Tibial artery (tissue), 4 donors: ENCODE results near the gene NR2C2AP.

Experiments
- DNase-seq, 2 donors: peaks; one replicate each; pipeline ENCODE4 v3.0.0-alpha.2; 2019
- H3K27ac ChIP-seq, 2 donors: fragments of 200-600 bp; sonication (generic) in 1 of 2; 1 replicate in 1 of 2; 2 replicates in 1 of 2; pipeline ENCODE4 v1.5.1; 2018 to 2019; ENCODE audit warnings: mild to moderate bottlenecking in 1 of 2
- H3K27me3 ChIP-seq, 2 donors: fragments of 200-600 bp; sonication (generic) in 1 of 2; one replicate each; pipeline versions ENCODE4 v1.5.1 to v1.6.0; 2016 to 2019
- H3K36me3 ChIP-seq, 3 donors: fragments of 200-600 bp; sonication (generic) in 2 of 3; one replicate each; pipeline ENCODE4 v1.5.1; 2016 to 2019; ENCODE audit warnings: mild to moderate bottlenecking in 2 of 3
- H3K4me1 ChIP-seq, 4 donors: fragments of 200-600 bp; sonication (generic) in 2 of 4; 1 replicate in 3 of 4; 2 replicates in 1 of 4; pipeline ENCODE4 v1.5.1; 2016 to 2019
- H3K4me3 ChIP-seq, 2 donors: fragments of 200-600 bp; sonication (generic) in 1 of 2; 1 replicate in 1 of 2; 2 replicates in 1 of 2; pipeline ENCODE4 v1.5.1; 2018 to 2019; ENCODE audit warnings: mild to moderate bottlenecking in 2 of 2
- H3K9me3 ChIP-seq, 3 donors: fragments of 200-600 bp; sonication (generic) in 1 of 3; one replicate each; pipeline ENCODE4 v1.5.1; 2016 to 2019
- intact Hi-C: fragments of 100-400 bp; cut with DNase I; formaldehyde crosslinking; loops from one replicate; pipeline ENCODE4 v1.15.0; 2023; ENCODE audit warnings: low total_unique reads
- TF ChIP-seq, protein P1 (sequence below), 2 experiments: fragments of 200-600 bp in 1 of 2; fragments of 450-650 bp in 1 of 2; IDR thresholded peaks; one replicate each; pipeline ENCODE4 v1.5.1; 2017 to 2019; ENCODE audit warnings: antibody characterized with exemption in 2 of 2, mild to moderate bottlenecking in 1 of 2, moderate library complexity in 1 of 2

Gene NR2C2AP

DNA sequence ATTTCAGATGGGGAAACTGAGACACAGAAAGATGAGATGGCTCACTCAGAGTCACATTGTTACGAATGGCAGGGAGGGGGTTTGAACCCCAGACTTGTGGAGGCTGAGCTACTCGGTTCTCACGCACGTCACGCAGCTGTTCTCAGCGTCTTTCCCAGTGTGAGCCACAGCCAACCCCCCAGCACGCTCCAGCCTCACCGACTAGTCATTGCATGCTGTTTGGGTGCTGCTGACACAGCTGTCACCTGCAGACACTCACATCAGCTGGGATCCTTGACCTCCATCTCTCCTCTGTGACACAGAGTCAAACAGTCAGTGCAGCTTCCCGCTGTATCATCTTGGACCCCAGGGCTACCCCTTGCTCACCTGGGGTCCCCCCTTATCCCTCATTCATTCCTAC, 6.2 kb upstream of the NR2C2AP start:
- no peak overlapping the region for H3K27ac ChIP-seq
- TF ChIP-seq, protein P1, sequence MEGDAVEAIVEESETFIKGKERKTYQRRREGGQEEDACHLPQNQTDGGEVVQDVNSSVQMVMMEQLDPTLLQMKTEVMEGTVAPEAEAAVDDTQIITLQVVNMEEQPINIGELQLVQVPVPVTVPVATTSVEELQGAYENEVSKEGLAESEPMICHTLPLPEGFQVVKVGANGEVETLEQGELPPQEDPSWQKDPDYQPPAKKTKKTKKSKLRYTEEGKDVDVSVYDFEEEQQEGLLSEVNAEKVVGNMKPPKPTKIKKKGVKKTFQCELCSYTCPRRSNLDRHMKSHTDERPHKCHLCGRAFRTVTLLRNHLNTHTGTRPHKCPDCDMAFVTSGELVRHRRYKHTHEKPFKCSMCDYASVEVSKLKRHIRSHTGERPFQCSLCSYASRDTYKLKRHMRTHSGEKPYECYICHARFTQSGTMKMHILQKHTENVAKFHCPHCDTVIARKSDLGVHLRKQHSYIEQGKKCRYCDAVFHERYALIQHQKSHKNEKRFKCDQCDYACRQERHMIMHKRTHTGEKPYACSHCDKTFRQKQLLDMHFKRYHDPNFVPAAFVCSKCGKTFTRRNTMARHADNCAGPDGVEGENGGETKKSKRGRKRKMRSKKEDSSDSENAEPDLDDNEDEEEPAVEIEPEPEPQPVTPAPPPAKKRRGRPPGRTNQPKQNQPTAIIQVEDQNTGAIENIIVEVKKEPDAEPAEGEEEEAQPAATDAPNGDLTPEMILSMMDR (IDR thresholded peaks at IDR 0.05): no peak
- no peak overlapping the region for H3K4me3 ChIP-seq
- H3K36me3 ChIP-seq: no peaks in the 10 kb centered on the region
- DNase-seq: no peak
- peaks cover 0 to 4% (median 0%) of the 10 kb centered on the region in 4 donors for H3K4me1 ChIP-seq
- no peaks in the 10 kb centered on the region for H3K9me3 ChIP-seq
- peaks cover 2 to 77% of the 10 kb centered on the region in 2 donors for H3K27me3 ChIP-seq
- intact Hi-C loops: loop anchor here (10.0 kb wide), 1 partner anchor 105 kb away; no protein-coding TSS in a partner anchor

DNA sequence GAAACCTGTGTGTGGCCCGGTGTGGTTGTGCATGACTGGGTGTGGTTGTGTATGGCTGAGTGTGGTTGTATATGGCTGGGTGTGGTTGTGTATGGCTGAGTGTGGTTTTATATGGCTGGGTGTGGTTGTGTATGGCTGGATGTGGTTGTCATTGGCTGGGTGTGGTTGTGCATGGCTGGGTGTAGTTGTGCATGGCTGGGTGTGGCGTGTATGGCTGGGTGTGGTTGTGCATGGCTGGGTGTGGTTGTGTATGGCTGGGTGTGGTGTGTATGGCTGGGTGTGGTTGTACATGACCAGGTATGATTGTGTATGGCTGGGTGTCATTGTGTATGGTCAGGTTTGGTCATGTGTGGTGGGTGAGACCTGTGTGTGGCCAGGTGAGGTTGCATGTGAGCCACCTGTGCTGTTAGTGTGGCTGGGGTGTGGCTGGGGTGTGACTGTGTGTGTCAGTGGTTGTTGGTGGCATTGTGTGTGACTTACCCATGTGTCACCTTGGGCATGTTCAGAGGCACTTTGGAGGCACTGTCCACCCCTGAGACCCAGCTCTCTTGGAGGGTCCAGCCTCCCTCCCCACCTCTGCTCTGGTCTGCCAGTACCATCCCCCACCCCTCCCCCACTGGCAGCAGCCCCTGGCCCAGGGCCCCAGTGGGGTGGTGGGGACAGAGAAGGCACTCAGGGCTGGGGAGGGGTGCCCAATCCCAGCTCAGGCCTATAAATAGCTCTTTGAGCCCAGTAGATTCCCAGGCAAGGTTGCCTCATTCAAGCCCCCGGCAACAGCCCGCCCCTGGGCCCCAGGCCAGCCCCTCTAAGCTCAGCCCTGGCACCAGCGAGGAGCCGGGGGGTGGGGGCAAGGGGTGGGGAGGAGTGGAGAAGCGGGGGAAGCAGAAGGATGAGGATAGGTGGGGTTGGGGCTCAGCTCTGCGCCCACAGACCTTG, 4.7 kb upstream of the NR2C2AP start:
- H3K4me3 ChIP-seq: no peak overlapping the region
- intact Hi-C loops: loop anchor here (10.0 kb wide), 1 partner anchor 107 kb away; no protein-coding TSS in a partner anchor
- H3K27me3 ChIP-seq: peaks cover 2 to 62% of the 10 kb centered on the region in 2 donors
- peaks cover 0 to 6% (median 2%) of the 10 kb centered on the region in 4 donors for H3K4me1 ChIP-seq
- H3K9me3 ChIP-seq: no peaks in the 10 kb centered on the region
- H3K36me3 ChIP-seq: no peaks in the 10 kb centered on the region
- no peak overlapping the region for H3K27ac ChIP-seq
- DNase-seq: no peak
- TF ChIP-seq, protein P1 (IDR thresholded peaks at IDR 0.05): no peak

DNA sequence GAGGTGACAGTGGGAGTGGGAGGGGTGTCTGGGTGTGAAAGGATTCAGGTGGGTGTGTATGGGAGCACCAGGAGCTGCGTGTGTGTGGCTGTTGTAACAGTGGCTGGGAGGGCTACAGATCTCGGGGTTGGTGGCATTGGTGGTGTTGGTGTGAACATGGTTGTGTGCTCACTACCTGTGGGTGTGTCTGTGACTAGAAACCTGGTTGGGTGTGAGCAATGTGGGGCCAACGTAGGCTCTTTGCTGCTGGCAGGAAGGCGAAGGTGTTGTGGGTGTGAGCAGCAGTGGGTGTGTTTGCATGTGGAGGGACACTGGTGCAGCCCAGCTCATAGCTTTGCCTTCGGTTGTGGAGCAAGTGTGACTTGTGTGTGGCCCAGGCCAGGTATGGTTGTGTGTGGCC, 3.7 kb upstream of the NR2C2AP start:
- intact Hi-C loops: loop anchor here (10.0 kb wide), 1 partner anchor 108 kb away; no protein-coding TSS in a partner anchor
- peaks cover 2 to 53% of the 10 kb centered on the region in 2 donors for H3K27me3 ChIP-seq
- no peaks in the 10 kb centered on the region for H3K9me3 ChIP-seq
- no peaks in the 10 kb centered on the region for H3K36me3 ChIP-seq
- TF ChIP-seq, protein P1 (IDR thresholded peaks at IDR 0.05): no peak
- H3K27ac ChIP-seq: no peak overlapping the region
- no peak overlapping the region for H3K4me3 ChIP-seq
- peaks cover 0 to 15% (median 11%) of the 10 kb centered on the region in 4 donors for H3K4me1 ChIP-seq
- no peak for DNase-seq

DNA sequence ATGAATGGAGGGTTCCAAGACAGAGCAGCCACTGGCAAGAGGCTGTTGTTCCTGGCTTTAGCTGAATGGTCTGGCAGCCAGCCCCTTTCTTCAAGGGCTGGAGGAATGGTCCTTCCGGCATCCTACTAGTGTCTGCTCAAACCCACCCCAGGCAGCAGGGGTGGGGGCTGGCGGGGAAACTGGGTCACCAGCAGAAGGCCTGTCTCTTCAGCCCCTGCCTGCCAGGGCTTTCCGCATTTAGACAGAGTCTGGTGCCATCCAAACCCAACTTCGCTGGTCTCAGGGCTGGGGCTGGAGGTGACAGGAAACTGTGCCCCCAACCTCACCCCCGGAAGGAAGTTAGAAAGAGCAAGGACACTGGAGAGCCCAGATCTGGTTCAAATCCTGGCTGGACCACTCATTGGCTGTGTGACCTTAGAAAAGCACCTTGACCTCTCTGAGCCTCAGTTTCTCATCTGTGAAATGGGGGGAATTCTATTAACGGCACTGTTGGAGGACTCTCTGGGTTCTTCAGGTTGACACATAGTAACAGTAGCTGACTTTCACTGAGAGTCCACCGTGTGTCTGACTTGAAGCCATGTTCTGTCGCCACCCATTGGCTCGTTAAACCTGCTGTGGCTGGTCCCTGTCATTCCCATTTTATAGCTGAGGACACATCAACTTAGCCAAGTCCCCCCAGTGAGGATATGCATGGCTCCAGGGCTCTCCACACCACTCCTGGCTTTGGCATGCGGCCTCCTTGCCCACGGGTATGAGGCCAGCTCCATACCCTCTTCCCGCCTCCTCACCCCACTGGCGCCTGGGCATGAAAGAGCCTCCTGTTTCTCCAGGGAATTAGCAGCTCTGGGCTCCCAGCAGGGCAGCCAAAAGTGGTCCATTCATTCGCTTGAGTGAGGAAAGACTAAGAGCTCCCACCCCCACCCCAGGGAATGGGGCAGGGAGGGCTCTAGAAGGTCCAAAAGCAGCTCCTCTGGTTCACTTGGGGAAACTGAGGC, 2.5 kb upstream of the NR2C2AP start:
- intact Hi-C loops: loop anchor here (10.0 kb wide), 1 partner anchor 109 kb away; no protein-coding TSS in a partner anchor
- Histone ChIP-seq H3K4me1 (peaks cover 0 to 15% (median 13%) of the 10 kb centered on the region in 4 donors), H3K27ac (no peak overlapping the region), H3K9me3 (no peaks in the 10 kb centered on the region), H3K4me3 (no peak overlapping the region), H3K27me3 (peaks cover 0 to 40% of the 10 kb centered on the region in 2 donors), H3K36me3 (peaks cover 0 to 11% (median 0%) of the 10 kb centered on the region in 3 donors)
- TF ChIP-seq, protein P1 (IDR thresholded peaks at IDR 0.05): no peak
- no peak for DNase-seq

DNA sequence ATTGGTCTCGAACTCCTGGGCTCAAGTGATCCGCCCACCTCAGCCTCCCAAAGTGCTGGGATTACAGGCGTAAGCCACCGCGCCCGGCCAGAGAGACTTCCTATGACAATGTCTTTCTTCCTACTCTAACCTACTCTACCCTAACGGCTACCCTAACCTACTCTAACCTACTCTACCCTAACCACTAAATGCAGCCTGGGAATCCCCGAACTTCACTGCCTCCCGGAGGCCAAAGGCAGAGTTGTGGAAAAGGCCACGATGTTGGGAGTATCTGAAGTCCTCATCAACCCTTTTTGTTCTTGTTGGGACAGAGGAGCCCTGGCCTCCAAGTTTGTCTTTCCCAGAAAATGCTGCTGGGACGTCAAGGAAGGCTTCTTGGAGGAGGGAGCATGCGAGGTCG, 967 bp upstream of the NR2C2AP start:
- Histone ChIP-seq H3K9me3 (no peaks in the 10 kb centered on the region), H3K36me3 (peaks cover 0 to 25% (median 7%) of the 10 kb centered on the region in 3 donors), H3K4me3 (no peak overlapping the region), H3K27me3 (peaks cover 0 to 31% of the 10 kb centered on the region in 2 donors), H3K27ac (no peak overlapping the region), H3K4me1 (peaks cover 0 to 15% (median 13%) of the 10 kb centered on the region in 4 donors)
- intact Hi-C loops: loop anchor here (10.0 kb wide), 1 partner anchor 111 kb away; no protein-coding TSS in a partner anchor
- DNase-seq: no peak
- TF ChIP-seq, protein P1 (IDR thresholded peaks at IDR 0.05): no peak
